Type B pancreatic cell (in vitro differentiated cells): Measurements from ENCODE around the gene DDC. TPM values are rescaled to one million over a fixed set of nuclear protein-coding genes. Genes with fewer than 3 reads are reported as not detected.

Source experiments
- DNase-seq: peaks from one replicate; pipeline ENCODE4 v3.0.0; 2021; ENCODE audit warnings: mixed read lengths; ENCODE audit not compliant: unreplicated experiment; ENCODE audit errors: extremely low spot score
- H3K27ac Mint-ChIP-seq: 2 replicates; pipeline ENCODE4 v1.8.0; 2021; ENCODE audit warnings: mild to moderate bottlenecking, mixed read lengths
- H3K27me3 Mint-ChIP-seq: 2 replicates; pipeline ENCODE4 v1.8.0; 2021; ENCODE audit warnings: mixed read lengths
- H3K36me3 Mint-ChIP-seq: 2 replicates; pipeline ENCODE4 v1.8.0; 2021; ENCODE audit warnings: mixed read lengths
- H3K4me1 Mint-ChIP-seq: one replicate; pipeline ENCODE4 v1.8.0; 2021; ENCODE audit warnings: mixed read lengths; ENCODE audit not compliant: unreplicated experiment
- H3K4me3 Mint-ChIP-seq: 2 replicates; pipeline ENCODE4 v1.8.0; 2021; ENCODE audit warnings: mild to moderate bottlenecking, mixed read lengths
- H3K9me3 Mint-ChIP-seq: 2 replicates; pipeline ENCODE4 v1.8.0; 2021; ENCODE audit warnings: mixed read lengths
- CTCF ChIP-seq: fragments of 200-600 bp; sonication (generic); conservative IDR thresholded peaks from 2 replicates; pipeline ENCODE4 v1.5.0; 2021; ENCODE audit warnings: antibody characterized with exemption, mild to moderate bottlenecking
- total RNA-seq: library from RNA; stranded (reverse); gene quantifications from 2 replicates; pipeline ENCODE4 v1.2.1, GENCODE V29; 2021; ENCODE audit warnings: low replicate concordance

Gene DDC
- total RNA-seq, 1 donor from 2014 or later: 29.9 TPM

GRCh38 chr7:50415844-50416364 lies 149.3 kb downstream of the DDC start:
- TF ChIP-seq CTCF: no peak
- DNase-seq: no peak
- Mint-ChIP-seq H3K9me3 (no peaks in the 10 kb centered on the region), H3K4me3 (no peak overlapping the region), H3K27me3 (peaks cover 3% of the 10 kb centered on the region), H3K27ac (no peak overlapping the region), H3K36me3 (no peaks in the 10 kb centered on the region), H3K4me1 (no peaks in the 10 kb centered on the region)

- peaks cover 4% of the 10 kb centered on the region for H3K27me3 Mint-ChIP-seq
- no peak overlapping the region for H3K4me3 Mint-ChIP-seq
- H3K27ac Mint-ChIP-seq: no peak overlapping the region
- DNase-seq: no peak
- H3K9me3 Mint-ChIP-seq: no peaks in the 10 kb centered on the region
- H3K4me1 Mint-ChIP-seq: no peaks in the 10 kb centered on the region
- no peaks in the 10 kb centered on the region for H3K36me3 Mint-ChIP-seq
- no peak for TF ChIP-seq CTCF
Measured at GRCh38 chr7:50413561-50413960, 151.6 kb downstream of the DDC start.

GRCh38 chr7:50412973-50413372 lies 152.2 kb downstream of the DDC start:
- Mint-ChIP-seq H3K27ac (no peak overlapping the region), H3K36me3 (no peaks in the 10 kb centered on the region), H3K9me3 (no peaks in the 10 kb centered on the region), H3K27me3 (peaks cover 9% of the 10 kb centered on the region), H3K4me1 (no peaks in the 10 kb centered on the region), H3K4me3 (no peak overlapping the region)
- no peak for TF ChIP-seq CTCF
- no peak for DNase-seq

GRCh38 chr7:50411332-50411731 lies 153.9 kb downstream of the DDC start:
- H3K27me3 Mint-ChIP-seq: peaks cover 22% of the 10 kb centered on the region

GRCh38 chr7:50409856-50410745 lies 155.1 kb downstream of the DDC start:
- no peaks in the 10 kb centered on the region for H3K36me3 Mint-ChIP-seq
- H3K4me1 Mint-ChIP-seq: no peaks in the 10 kb centered on the region
- no peaks in the 10 kb centered on the region for H3K9me3 Mint-ChIP-seq

More at GRCh38 chr7:50411332-50411731, 153.9 kb downstream of the DDC start:
- TF ChIP-seq CTCF: no peak
- DNase-seq: no peak
- Mint-ChIP-seq H3K27ac (no peak overlapping the region), H3K4me1 (no peaks in the 10 kb centered on the region), H3K4me3 (no peak overlapping the region), H3K36me3 (no peaks in the 10 kb centered on the region), H3K9me3 (no peaks in the 10 kb centered on the region)

More at GRCh38 chr7:50409856-50410745, 155.1 kb downstream of the DDC start:
- Mint-ChIP-seq H3K27me3 (peaks cover 23% of the 10 kb centered on the region), H3K27ac (no peak overlapping the region), H3K4me3 (no peak overlapping the region)
- no peak for DNase-seq
- TF ChIP-seq CTCF: no peak

Other genes starting within 250 kb of the DDC start
- 15.8 and 28.6 TPM in 2 replicates for gene FIGNL1, start 115.1 kb downstream of the DDC start, total RNA-seq
- gene GRB10, start 217.5 kb upstream of the DDC start, total RNA-seq: 18.8 and 42.3 TPM in 2 replicates